Stimulated activated CD8-positive, alpha-beta memory T cell treated with anti-CD3 and anti-CD28 coated beads, Interleukin-12 subunit alpha, Interleukin-12 subunit beta, amount 100 ng/mL, for 1 hour (primary cell): ENCODE results near the gene FCRL6.

Experiments
- DNase-seq: peaks from one replicate; pipeline ENCODE4 v3.0.0-alpha.2; 2020; ENCODE audit warnings: low read depth

FCRL6 gene

GRCh38 chr1:159835356-159835755, 33.2 kb downstream of the FCRL6 start:
- DNase-seq, result no peak

- DNase-seq, result no peak
These were observed 33.8 kb downstream of the FCRL6 start for GRCh38 chr1:159835862-159836525.

GRCh38 chr1:159838715-159839114, 36.6 kb downstream of the FCRL6 start:
- DNase-seq, result no peak

- no peak for DNase-seq
These were observed 37.1 kb downstream of the FCRL6 start for GRCh38 chr1:159839116-159839849.

- DNase-seq, result no peak
These were observed 39.6 kb downstream of the FCRL6 start for GRCh38 chr1:159841749-159842148.

- no peak for DNase-seq
These were observed 41.3 kb downstream of the FCRL6 start for GRCh38 chr1:159843459-159843858.

- DNase-seq, result no peak
These were observed 43.8 kb downstream of the FCRL6 start for GRCh38 chr1:159845751-159846629.

- DNase-seq, result no peak
These were observed 45.1 kb downstream of the FCRL6 start for GRCh38 chr1:159847231-159847630.

- DNase-seq, result no peak
These were observed 46.2 kb downstream of the FCRL6 start for GRCh38 chr1:159848326-159848725.

GRCh38 chr1:159849626-159850366, 47.6 kb downstream of the FCRL6 start:
- DNase-seq, result no peak

- no peak for DNase-seq
These were observed 49.2 kb downstream of the FCRL6 start for GRCh38 chr1:159851407-159851806.

GRCh38 chr1:159853417-159854115, 51.4 kb downstream of the FCRL6 start:
- no peak for DNase-seq

- DNase-seq, result no peak
These were observed 52.0 kb downstream of the FCRL6 start for GRCh38 chr1:159854116-159854692.

GRCh38 chr1:159854693-159855192, 52.6 kb downstream of the FCRL6 start:
- DNase-seq, result peak; percentile 50

GRCh38 chr1:159855709-159856108, 53.5 kb downstream of the FCRL6 start:
- DNase-seq, result no peak

- no peak for DNase-seq
These were observed 54.4 kb downstream of the FCRL6 start for GRCh38 chr1:159856576-159856975.

- DNase-seq, result no peak
These were observed 55.7 kb downstream of the FCRL6 start for GRCh38 chr1:159857889-159858288.

- DNase-seq, result no peak
These were observed 57.7 kb downstream of the FCRL6 start for GRCh38 chr1:159859767-159860322.

- DNase-seq, result no peak
These were observed 58.3 kb downstream of the FCRL6 start for GRCh38 chr1:159860456-159860855.

GRCh38 chr1:159861218-159861617, 59.1 kb downstream of the FCRL6 start:
- DNase-seq, result no peak
